ENCODE data around the gene MMUT.
"Not testable (repeated sequence)": the region's sequence is repeated elsewhere in the genome, so short reads cannot be mapped to it uniquely, and the experiment has no call there.

Gene MMUT

GRCh38 chr6:49462927-49463611 is at the start of gene MMUT, which contains the start of gene CENPQ:
MMUT (minus strand) TSS chr6:49463253; CDS start chr6:49459466, 3,787 bp downstream.
CENPQ (plus strand) TSS chr6:49463370; CDS start chr6:49470177, 6,807 bp downstream.
- in situ Hi-C loops (cut with HindIII; ENCODE audit: low sequenced_read_pairs) = no loop called here

- in situ Hi-C loops (cut with HindIII; ENCODE audit: low sequenced_read_pairs) = no loop called here
Measured at GRCh38 chr6:49509342-49509741, 46.3 kb upstream of the MMUT start.

GRCh38 chr6:49506569-49507111 is 43.6 kb upstream of the MMUT start:
- in situ Hi-C loops (cut with HindIII; ENCODE audit: low sequenced_read_pairs) = no loop called here

GRCh38 chr6:49504666-49505065 is 41.6 kb upstream of the MMUT start:
- in situ Hi-C loops (cut with HindIII; ENCODE audit: low sequenced_read_pairs) = no loop called here

GRCh38 chr6:49499623-49500022 is 36.6 kb upstream of the MMUT start, which contains the start of gene GLYATL3:
GLYATL3 (plus strand) TSS chr6:49499923; CDS start chr6:49511991, 12,068 bp downstream.
- in situ Hi-C loops (cut with HindIII; ENCODE audit: low sequenced_read_pairs) = no loop called here

- in situ Hi-C loops (cut with HindIII; ENCODE audit: low sequenced_read_pairs) = no loop called here
Measured at GRCh38 chr6:49499126-49499525, 36.1 kb upstream of the MMUT start.

GRCh38 chr6:49497304-49497703 is 34.3 kb upstream of the MMUT start:
- in situ Hi-C loops (cut with HindIII; ENCODE audit: low sequenced_read_pairs) = no loop called here

- in situ Hi-C loops (cut with HindIII; ENCODE audit: low sequenced_read_pairs) = no loop called here
Measured at GRCh38 chr6:49490633-49491032, 27.6 kb upstream of the MMUT start.

- in situ Hi-C loops (cut with HindIII; ENCODE audit: low sequenced_read_pairs) = not testable (repeated sequence)
Measured at GRCh38 chr6:49483380-49483779, 20.3 kb upstream of the MMUT start.

GRCh38 chr6:49481846-49482245 is 18.8 kb upstream of the MMUT start:
- in situ Hi-C loops (cut with HindIII; ENCODE audit: low sequenced_read_pairs) = not testable (repeated sequence)

- in situ Hi-C loops (cut with HindIII; ENCODE audit: low sequenced_read_pairs) = no loop called here
Measured at GRCh38 chr6:49479308-49479970, 16.4 kb upstream of the MMUT start.

- in situ Hi-C loops (cut with HindIII; ENCODE audit: low sequenced_read_pairs) = not testable (repeated sequence)
Measured at GRCh38 chr6:49476564-49476963, 13.5 kb upstream of the MMUT start.

- in situ Hi-C loops (cut with HindIII; ENCODE audit: low sequenced_read_pairs) = no loop called here
Measured at GRCh38 chr6:49468042-49468441, 5.0 kb upstream of the MMUT start.

GRCh38 chr6:49464691-49465090 is 1.6 kb upstream of the MMUT start:
- in situ Hi-C loops (cut with HindIII; ENCODE audit: low sequenced_read_pairs) = no loop called here

GRCh38 chr6:49463612-49463967 is 537 bp upstream of the MMUT start:
- in situ Hi-C loops (cut with HindIII; ENCODE audit: low sequenced_read_pairs) = no loop called here

- in situ Hi-C loops (cut with HindIII; ENCODE audit: low sequenced_read_pairs) = no loop called here
Measured at GRCh38 chr6:49462599-49462926, 490 bp downstream of the MMUT start.

- in situ Hi-C loops (cut with HindIII; ENCODE audit: low sequenced_read_pairs) = no loop called here
Measured at GRCh38 chr6:49462071-49462470, 982 bp downstream of the MMUT start.

GRCh38 chr6:49457771-49458170 is 5.3 kb downstream of the MMUT start:
- in situ Hi-C loops (cut with HindIII; ENCODE audit: low sequenced_read_pairs) = no loop called here

GRCh38 chr6:49454787-49455709 is 8.0 kb downstream of the MMUT start:
- in situ Hi-C loops (cut with HindIII; ENCODE audit: low sequenced_read_pairs) = no loop called here

GRCh38 chr6:49453221-49453620 is 9.8 kb downstream of the MMUT start:
- in situ Hi-C loops (cut with HindIII; ENCODE audit: low sequenced_read_pairs) = no loop called here

GRCh38 chr6:49430866-49431265 is 32.2 kb downstream of the MMUT start:
- in situ Hi-C loops (cut with HindIII; ENCODE audit: low sequenced_read_pairs) = loop anchor here (25.0 kb wide), 2 partner anchors 1344 to 1644 kb away; partner anchors contain the start of gene OPN5
